PC-9 (cell line): ENCODE data around the gene WNT3. TPM values are rescaled to one million over a fixed set of nuclear protein-coding genes. Genes with fewer than 3 reads are reported as not detected.

Experiments
- BruUV-seq: library from RNA; stranded (reverse); fragments of 400-500 nt; replicated peaks from 2 replicates; lab custom pipeline; 2021; lab: Mats Ljungman, UMichigan
- CTCF ChIA-PET: fragments of 300-600 bp; sonication (Branson Sonifier 250); formaldehyde crosslinking; loops from one replicate; lab custom pipeline; 2022; ENCODE audit warnings: antibody characterized with exemption; lab: Charles Lee
- POLR2A ChIA-PET: fragments of 300-600 bp; sonication (Branson Sonifier 250); formaldehyde crosslinking; loops from one replicate; lab custom pipeline; 2022; ENCODE audit warnings: antibody characterized with exemption; ENCODE audit not compliant: unreplicated experiment; lab: Charles Lee
- DNase-seq, 2 experiments: peaks; one replicate each; pipeline versions ENCODE4 v3.0.0 to v3.0.0-alpha.2; 2015 to 2022; ENCODE audit warnings: mixed read lengths in 1 of 2
- H2AFZ ChIP-seq: fragments of 200-600 bp; sonication (generic); 2 replicates; pipeline ENCODE4 v1.8.1; 2017; ENCODE audit warnings: antibody characterized with exemption
- H3F3A ChIP-seq: fragments of 200-600 bp; sonication (generic); 2 replicates; pipeline ENCODE4 v1.8.1; 2017; ENCODE audit warnings: antibody characterized with exemption, mild to moderate bottlenecking, low read depth; ENCODE audit not compliant: insufficient read depth
- H3K27ac ChIP-seq: fragments of 200-600 bp; sonication (generic); 2 replicates; pipeline ENCODE4 v1.6.1; 2016; ENCODE audit warnings: mixed run types
- H3K27me3 ChIP-seq: fragments of 200-600 bp; sonication (generic); 2 replicates; pipeline ENCODE4 v1.6.1; 2016; ENCODE audit warnings: low read depth, mixed run types; ENCODE audit not compliant: insufficient read depth
- H3K36me3 ChIP-seq: fragments of 200-600 bp; sonication (generic); 2 replicates; pipeline ENCODE4 v1.6.1; 2016; ENCODE audit warnings: low read depth, mixed run types
- H3K4me1 ChIP-seq: fragments of 200-600 bp; sonication (generic); replicated peaks from 2 replicates; pipeline ENCODE4 v1.6.1; 2016; ENCODE audit warnings: mixed run types; ENCODE audit not compliant: insufficient read depth
- H3K4me2 ChIP-seq: fragments of 200-600 bp; sonication (generic); 2 replicates; pipeline ENCODE4 v1.6.1; 2017; ENCODE audit warnings: mixed run types
- H3K4me3 ChIP-seq: fragments of 200-600 bp; sonication (generic); 2 replicates; pipeline ENCODE4 v1.6.1; 2016; ENCODE audit warnings: mixed run types
- H3K79me2 ChIP-seq: fragments of 200-600 bp; sonication (generic); 2 replicates; pipeline ENCODE4 v1.6.1; 2017; ENCODE audit warnings: low read depth, mixed run types
- H3K9me2 ChIP-seq: fragments of 200-600 bp; sonication (generic); 2 replicates; pipeline ENCODE4 v1.8.1; 2017; ENCODE audit warnings: mild to moderate bottlenecking; ENCODE audit not compliant: insufficient read depth
- H3K9me3 ChIP-seq: fragments of 200-600 bp; sonication (generic); 2 replicates; pipeline ENCODE4 v1.8.1; 2016; ENCODE audit warnings: low read depth; ENCODE audit not compliant: insufficient read depth
- H4K20me1 ChIP-seq: fragments of 200-600 bp; sonication (generic); 2 replicates; pipeline ENCODE4 v1.8.1; 2017; ENCODE audit not compliant: insufficient read depth
- CTCF ChIP-seq: fragments of 200-600 bp; sonication (generic); conservative IDR thresholded peaks from 2 replicates; pipeline ENCODE4 v1.6.1; 2017; ENCODE audit warnings: mixed run types, antibody characterized with exemption, mild to moderate bottlenecking, moderate library complexity
- EZH2 ChIP-seq: fragments of 200-600 bp; sonication (generic); IDR thresholded peaks from 2 replicates; pipeline ENCODE4 v1.8.0; 2017; ENCODE audit warnings: antibody characterized with exemption, low read depth
- intact Hi-C: fragments of 100-400 bp; cut with micrococcal nuclease; formaldehyde crosslinking; loops from one replicate; pipeline ENCODE4 v1.10.0; 2022; ENCODE audit not compliant: unreplicated experiment
- total RNA-seq: library from RNA; stranded (reverse); gene quantifications from 2 replicates; pipeline ENCODE4 v1.2.3, GENCODE V29; 2021

Gene WNT3
- total RNA-seq, 1 experiment from 2014 or later: 14.0 TPM

- Histone ChIP-seq H3K4me2 (no peak overlapping the region), H3K4me3 (no peak overlapping the region), H3K27ac (no peak overlapping the region), H3F3A (no peaks in the 10 kb centered on the region), H4K20me1 (no peaks in the 10 kb centered on the region), H3K9me3 (no peaks in the 10 kb centered on the region), H3K4me1 (no peaks in the 10 kb centered on the region), H3K36me3 (no peaks in the 10 kb centered on the region), H2AFZ (no peak overlapping the region), H3K79me2 (no peaks in the 10 kb centered on the region), H3K9me2 (no peaks in the 10 kb centered on the region), H3K27me3 (peaks cover 38% of the 10 kb centered on the region)
- TF ChIP-seq EZH2: no peak
- no peak for TF ChIP-seq CTCF
- CTCF ChIA-PET: no interaction called here
- DNase-seq: no peak
- POLR2A ChIA-PET: no interaction called here
- intact Hi-C loops: no loop called here
- no TSS peak for BruUV-seq
Measured at GRCh38 chr17:46865100-46865499, 46.6 kb upstream of the WNT3 start.

- TF ChIP-seq EZH2 (no peak), CTCF (no peak)
- POLR2A ChIA-PET: no interaction called here
- Histone ChIP-seq H3K4me1 (no peaks in the 10 kb centered on the region), H3K79me2 (no peaks in the 10 kb centered on the region), H3K27ac (no peak overlapping the region), H3F3A (no peaks in the 10 kb centered on the region), H4K20me1 (no peaks in the 10 kb centered on the region), H3K27me3 (peaks cover 38% of the 10 kb centered on the region), H3K36me3 (no peaks in the 10 kb centered on the region), H3K9me2 (no peaks in the 10 kb centered on the region), H2AFZ (no peak overlapping the region), H3K9me3 (no peaks in the 10 kb centered on the region), H3K4me3 (no peak overlapping the region), H3K4me2 (no peak overlapping the region)
- DNase-seq: no peak
- CTCF ChIA-PET: no interaction called here
- BruUV-seq: no TSS peak
- intact Hi-C loops: no loop called here
Measured at GRCh38 chr17:46863383-46864121, 45.1 kb upstream of the WNT3 start.

- no peaks in the 10 kb centered on the region for H3K79me2 ChIP-seq
- BruUV-seq: no TSS peak
- H2AFZ ChIP-seq: no peak overlapping the region
- ChIA-PET CTCF (no interaction called here), POLR2A (no interaction called here)
- no peak overlapping the region for H3K4me3 ChIP-seq
- no peak overlapping the region for H3K4me2 ChIP-seq
- H3K27ac ChIP-seq: no peak overlapping the region
- no peak for TF ChIP-seq CTCF
- no peak for TF ChIP-seq EZH2
- H3K36me3 ChIP-seq: no peaks in the 10 kb centered on the region
- no peak for DNase-seq
- no peaks in the 10 kb centered on the region for H3K9me2 ChIP-seq
- H3K9me3 ChIP-seq: no peaks in the 10 kb centered on the region
- peaks cover 38% of the 10 kb centered on the region for H3K27me3 ChIP-seq
- no peaks in the 10 kb centered on the region for H4K20me1 ChIP-seq
- intact Hi-C loops: no loop called here
- no peaks in the 10 kb centered on the region for H3K4me1 ChIP-seq
- H3F3A ChIP-seq: no peaks in the 10 kb centered on the region
Measured at GRCh38 chr17:46862949-46863348, 44.5 kb upstream of the WNT3 start.
